Measurements from ENCODE around the gene ZC3H4. TPM values are rescaled to one million over a fixed set of nuclear protein-coding genes. Genes with fewer than 3 reads are reported as not detected.

ZC3H4 gene
- total and polyA plus RNA-seq, 9 of the 15 experiments (the other 6 are each of a cell fraction or from before 2014, with no cell fraction given), result 2.2 to 75.6 (median 18.3) TPM

DNA sequence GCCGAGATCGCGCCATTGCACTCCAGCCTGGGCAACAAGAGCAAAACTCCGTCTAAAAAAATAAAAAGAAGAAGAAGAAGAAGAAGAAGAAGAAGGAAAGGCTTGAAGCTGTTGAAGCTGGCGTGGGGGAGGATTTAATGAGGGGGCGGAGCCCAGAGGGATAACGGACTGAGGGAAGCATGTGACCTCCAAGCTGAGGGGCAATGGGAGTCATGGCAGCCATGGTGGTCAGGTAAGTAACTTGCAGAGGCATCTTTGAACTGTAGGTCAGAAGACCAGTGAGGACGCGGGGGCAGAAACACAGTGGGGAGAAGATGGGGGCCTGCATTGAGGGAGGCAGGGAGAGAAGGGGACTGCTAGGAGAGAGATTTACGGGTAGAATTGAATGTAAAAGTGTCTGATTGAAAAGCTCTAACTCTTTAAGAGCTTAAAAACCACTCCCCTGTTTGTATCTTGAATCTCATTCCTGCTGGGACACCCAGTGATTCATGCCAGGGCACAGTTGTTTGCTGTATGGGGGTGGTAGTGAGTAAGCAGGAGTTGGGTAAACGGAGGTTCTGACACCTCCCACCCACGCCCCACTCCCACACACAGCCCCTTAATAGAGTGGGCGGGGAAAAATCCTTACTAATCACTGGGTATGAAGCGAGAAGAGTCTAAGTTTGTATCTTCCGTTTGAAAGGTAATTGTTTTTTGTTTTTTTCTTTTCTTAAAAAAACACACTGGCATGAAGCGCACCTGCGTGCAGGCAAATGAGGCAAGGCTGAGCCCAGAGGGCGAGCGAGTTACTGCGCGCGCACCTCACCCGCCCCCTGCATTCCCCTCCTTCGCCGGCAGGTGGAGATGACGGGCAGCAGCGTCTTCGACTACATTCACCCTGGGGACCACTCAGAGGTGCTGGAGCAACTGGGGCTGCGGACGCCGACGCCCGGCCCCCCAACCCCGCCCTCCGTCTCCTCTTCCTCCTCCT lies 78.2 kb downstream of the ZC3H4 start (continued):
- no peak for TF ChIP-seq ZNF232 (CRISPR knock-in tag; IDR thresholded peaks at IDR 0.05)
- TF ChIP-seq POLR2AphosphoS5 (IDR thresholded peaks at IDR 0.05; ENCODE audit: control insufficient read depth, insufficient read depth, low read depth, low read length), result no peak
- TF ChIP-seq, protein P1, sequence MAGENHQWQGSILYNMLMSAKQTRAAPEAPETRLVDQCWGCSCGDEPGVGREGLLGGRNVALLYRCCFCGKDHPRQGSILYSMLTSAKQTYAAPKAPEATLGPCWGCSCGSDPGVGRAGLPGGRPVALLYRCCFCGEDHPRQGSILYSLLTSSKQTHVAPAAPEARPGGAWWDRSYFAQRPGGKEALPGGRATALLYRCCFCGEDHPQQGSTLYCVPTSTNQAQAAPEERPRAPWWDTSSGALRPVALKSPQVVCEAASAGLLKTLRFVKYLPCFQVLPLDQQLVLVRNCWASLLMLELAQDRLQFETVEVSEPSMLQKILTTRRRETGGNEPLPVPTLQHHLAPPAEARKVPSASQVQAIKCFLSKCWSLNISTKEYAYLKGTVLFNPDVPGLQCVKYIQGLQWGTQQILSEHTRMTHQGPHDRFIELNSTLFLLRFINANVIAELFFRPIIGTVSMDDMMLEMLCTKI (IDR thresholded peaks at IDR 0.05; ENCODE audit: partially characterized antibody), result no peak
- TF ChIP-seq GTF2A2 (tag; IDR thresholded peaks at IDR 0.05), result no peak
- TF ChIP-seq NR2C2 (CRISPR knock-in tag; IDR thresholded peaks at IDR 0.05), result no peak
- peak; percentile 36; the same call in 1 of the 2 replicates for TF ChIP-seq NR2C2 (tag; IDR thresholded peaks at IDR 0.05)
- no peak for TF ChIP-seq SNIP1 (IDR thresholded peaks at IDR 0.05; ENCODE audit: low read depth)
- TF ChIP-seq KLF1 (tag; IDR thresholded peaks at IDR 0.05), result no peak
- TF ChIP-seq, protein P2, sequence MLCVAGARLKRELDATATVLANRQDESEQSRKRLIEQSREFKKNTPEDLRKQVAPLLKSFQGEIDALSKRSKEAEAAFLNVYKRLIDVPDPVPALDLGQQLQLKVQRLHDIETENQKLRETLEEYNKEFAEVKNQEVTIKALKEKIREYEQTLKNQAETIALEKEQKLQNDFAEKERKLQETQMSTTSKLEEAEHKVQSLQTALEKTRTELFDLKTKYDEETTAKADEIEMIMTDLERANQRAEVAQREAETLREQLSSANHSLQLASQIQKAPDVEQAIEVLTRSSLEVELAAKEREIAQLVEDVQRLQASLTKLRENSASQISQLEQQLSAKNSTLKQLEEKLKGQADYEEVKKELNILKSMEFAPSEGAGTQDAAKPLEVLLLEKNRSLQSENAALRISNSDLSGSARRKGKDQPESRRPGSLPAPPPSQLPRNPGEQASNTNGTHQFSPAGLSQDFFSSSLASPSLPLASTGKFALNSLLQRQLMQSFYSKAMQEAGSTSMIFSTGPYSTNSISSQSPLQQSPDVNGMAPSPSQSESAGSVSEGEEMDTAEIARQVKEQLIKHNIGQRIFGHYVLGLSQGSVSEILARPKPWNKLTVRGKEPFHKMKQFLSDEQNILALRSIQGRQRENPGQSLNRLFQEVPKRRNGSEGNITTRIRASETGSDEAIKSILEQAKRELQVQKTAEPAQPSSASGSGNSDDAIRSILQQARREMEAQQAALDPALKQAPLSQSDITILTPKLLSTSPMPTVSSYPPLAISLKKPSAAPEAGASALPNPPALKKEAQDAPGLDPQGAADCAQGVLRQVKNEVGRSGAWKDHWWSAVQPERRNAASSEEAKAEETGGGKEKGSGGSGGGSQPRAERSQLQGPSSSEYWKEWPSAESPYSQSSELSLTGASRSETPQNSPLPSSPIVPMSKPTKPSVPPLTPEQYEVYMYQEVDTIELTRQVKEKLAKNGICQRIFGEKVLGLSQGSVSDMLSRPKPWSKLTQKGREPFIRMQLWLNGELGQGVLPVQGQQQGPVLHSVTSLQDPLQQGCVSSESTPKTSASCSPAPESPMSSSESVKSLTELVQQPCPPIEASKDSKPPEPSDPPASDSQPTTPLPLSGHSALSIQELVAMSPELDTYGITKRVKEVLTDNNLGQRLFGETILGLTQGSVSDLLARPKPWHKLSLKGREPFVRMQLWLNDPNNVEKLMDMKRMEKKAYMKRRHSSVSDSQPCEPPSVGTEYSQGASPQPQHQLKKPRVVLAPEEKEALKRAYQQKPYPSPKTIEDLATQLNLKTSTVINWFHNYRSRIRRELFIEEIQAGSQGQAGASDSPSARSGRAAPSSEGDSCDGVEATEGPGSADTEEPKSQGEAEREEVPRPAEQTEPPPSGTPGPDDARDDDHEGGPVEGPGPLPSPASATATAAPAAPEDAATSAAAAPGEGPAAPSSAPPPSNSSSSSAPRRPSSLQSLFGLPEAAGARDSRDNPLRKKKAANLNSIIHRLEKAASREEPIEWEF (CRISPR knock-in tag; IDR thresholded peaks at IDR 0.05), result no peak
- TF ChIP-seq CHD4 (IDR thresholded peaks at IDR 0.05; ENCODE audit: insufficient read depth, insufficient replicate concordance, low read depth, low read length, poor library complexity, severe bottlenecking), result no peak
- TF ChIP-seq, protein P3, sequence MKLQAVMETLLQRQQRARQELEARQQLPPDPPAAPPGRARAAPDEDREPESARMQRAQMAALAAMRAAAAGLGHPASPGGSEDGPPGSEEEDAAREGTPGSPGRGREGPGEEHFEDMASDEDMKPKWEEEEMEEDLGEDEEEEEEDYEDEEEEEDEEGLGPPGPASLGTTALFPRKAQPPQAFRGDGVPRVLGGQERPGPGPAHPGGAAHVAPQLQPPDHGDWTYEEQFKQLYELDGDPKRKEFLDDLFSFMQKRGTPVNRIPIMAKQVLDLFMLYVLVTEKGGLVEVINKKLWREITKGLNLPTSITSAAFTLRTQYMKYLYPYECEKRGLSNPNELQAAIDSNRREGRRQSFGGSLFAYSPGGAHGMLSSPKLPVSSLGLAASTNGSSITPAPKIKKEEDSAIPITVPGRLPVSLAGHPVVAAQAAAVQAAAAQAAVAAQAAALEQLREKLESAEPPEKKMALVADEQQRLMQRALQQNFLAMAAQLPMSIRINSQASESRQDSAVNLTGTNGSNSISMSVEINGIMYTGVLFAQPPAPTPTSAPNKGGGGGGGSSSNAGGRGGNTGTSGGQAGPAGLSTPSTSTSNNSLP (IDR thresholded peaks at IDR 0.05; ENCODE audit: borderline replicate concordance, low read depth, low read length), result no peak
- TF ChIP-seq, protein P4, sequence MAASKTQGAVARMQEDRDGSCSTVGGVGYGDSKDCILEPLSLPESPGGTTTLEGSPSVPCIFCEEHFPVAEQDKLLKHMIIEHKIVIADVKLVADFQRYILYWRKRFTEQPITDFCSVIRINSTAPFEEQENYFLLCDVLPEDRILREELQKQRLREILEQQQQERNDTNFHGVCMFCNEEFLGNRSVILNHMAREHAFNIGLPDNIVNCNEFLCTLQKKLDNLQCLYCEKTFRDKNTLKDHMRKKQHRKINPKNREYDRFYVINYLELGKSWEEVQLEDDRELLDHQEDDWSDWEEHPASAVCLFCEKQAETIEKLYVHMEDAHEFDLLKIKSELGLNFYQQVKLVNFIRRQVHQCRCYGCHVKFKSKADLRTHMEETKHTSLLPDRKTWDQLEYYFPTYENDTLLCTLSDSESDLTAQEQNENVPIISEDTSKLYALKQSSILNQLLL (CRISPR knock-in tag; IDR thresholded peaks at IDR 0.05; ENCODE audit: borderline replicate concordance), result no peak
- TF ChIP-seq BHLHE40 (IDR thresholded peaks at IDR 0.05; ENCODE audit: low read length), result peak; percentile 33
- TF ChIP-seq SRSF7 (optimal IDR thresholded peaks at IDR 0.05; ENCODE audit: low read depth, low read length), result no peak
- TF ChIP-seq, protein P5, sequence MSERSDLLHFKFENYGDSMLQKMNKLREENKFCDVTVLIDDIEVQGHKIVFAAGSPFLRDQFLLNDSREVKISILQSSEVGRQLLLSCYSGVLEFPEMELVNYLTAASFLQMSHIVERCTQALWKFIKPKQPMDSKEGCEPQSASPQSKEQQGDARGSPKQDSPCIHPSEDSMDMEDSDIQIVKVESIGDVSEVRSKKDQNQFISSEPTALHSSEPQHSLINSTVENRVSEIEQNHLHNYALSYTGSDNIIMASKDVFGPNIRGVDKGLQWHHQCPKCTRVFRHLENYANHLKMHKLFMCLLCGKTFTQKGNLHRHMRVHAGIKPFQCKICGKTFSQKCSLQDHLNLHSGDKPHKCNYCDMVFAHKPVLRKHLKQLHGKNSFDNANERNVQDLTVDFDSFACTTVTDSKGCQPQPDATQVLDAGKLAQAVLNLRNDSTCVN (CRISPR knock-in tag; IDR thresholded peaks at IDR 0.05), result no peak
